GM15510 (cell line): ENCODE data around the gene ZNF786.

Experiments
- POLR2A ChIP-seq: IDR thresholded peaks from 3 replicates; pipeline ENCODE4 v1.6.1; 2011; ENCODE audit warnings: borderline replicate concordance; ENCODE audit not compliant: insufficient read length; ENCODE audit errors: extremely low read depth

Gene ZNF786, protein sequence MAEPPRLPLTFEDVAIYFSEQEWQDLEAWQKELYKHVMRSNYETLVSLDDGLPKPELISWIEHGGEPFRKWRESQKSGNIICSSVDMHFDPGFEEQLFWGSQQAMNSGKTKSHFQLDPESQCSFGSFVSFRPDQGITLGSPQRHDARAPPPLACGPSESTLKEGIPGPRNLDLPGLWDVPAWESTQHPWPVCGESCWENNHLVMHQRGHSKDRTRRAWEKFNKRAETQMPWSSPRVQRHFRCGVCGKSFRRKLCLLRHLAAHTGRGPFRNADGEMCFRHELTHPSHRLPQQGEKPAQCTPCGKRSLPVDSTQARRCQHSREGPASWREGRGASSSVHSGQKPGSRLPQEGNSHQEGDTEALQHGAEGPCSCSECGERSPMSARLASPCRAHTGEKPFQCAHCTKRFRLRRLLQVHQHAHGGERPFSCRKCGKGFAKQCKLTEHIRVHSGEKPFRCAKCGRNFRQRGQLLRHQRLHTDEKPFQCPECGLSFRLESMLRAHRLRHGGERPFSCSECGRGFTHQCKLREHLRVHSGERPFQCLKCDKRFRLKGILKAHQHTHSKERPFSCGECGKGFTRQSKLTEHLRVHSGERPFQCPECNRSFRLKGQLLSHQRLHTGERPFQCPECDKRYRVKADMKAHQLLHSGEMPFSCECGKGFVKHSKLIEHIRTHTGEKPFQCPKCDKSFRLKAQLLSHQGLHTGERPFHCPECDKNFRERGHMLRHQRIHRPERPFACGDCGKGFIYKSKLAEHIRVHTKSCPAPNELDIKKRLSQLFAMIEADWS

DNA sequence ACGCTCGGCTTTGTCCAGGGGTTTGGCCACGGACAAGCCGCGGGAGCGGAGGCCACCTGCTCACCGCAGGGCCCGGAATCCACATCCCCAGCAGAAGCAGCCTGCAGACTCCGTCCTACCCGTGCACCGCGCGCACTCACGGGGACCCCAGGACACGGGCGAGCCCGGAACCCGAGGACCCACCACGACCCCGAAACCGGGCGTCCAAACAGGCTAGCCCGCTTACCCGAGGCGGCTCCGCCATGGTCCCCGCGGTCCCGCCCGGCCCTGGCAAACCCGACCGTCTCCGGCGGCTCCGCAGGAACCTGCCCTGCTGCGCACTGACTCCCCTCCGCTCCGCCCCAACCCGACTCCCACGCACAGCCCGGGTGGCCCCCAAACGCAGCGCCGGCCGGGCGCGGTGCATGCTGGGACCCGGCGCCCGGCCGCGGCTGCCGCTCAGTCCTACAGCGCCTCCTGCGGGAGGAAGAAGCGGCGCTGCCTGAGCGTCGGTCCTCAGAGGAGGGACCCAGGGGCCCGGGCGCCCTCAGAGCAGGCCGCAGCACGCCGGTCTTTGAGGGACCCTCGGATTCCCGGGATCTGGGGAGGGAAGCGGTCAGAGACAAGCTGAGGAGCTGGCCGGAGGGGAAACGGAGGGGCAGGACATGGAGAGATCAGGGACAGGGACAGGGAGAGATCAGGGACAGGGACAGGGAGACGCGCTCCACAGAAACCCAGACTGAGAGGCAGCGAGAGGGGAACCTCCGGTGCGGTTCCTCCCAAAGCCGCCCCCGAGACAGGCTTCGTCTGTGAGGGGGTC is at the start of gene ZNF786:
Gene ZNF786, minus strand, starts transcription at position 322 of the 799 bp plus-strand sequence. Its CDS starts 78 bp downstream, at position 244.
- TF ChIP-seq POLR2A, result peak; percentile 97

DNA sequence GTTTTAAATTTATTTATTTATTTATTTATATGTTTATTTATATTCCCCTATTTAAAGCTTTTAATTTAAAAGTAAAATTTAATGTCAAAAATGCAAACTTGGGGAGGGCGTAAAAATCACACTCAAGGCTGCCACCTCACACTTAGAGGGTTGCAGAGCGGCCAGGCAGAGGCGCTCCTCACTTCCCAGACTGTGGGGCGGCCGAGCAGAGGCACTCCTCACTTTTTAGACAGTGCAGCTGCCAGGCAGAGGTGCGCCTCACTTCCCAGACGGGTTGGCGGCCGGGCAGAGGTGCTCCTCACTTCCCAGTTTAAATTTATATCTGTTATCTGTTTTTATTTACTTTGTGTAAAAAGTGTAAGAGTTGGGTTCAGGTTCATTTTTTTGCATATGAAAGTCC is 45.6 kb upstream of the ZNF786 start:
- TF ChIP-seq POLR2A, result no peak

DNA sequence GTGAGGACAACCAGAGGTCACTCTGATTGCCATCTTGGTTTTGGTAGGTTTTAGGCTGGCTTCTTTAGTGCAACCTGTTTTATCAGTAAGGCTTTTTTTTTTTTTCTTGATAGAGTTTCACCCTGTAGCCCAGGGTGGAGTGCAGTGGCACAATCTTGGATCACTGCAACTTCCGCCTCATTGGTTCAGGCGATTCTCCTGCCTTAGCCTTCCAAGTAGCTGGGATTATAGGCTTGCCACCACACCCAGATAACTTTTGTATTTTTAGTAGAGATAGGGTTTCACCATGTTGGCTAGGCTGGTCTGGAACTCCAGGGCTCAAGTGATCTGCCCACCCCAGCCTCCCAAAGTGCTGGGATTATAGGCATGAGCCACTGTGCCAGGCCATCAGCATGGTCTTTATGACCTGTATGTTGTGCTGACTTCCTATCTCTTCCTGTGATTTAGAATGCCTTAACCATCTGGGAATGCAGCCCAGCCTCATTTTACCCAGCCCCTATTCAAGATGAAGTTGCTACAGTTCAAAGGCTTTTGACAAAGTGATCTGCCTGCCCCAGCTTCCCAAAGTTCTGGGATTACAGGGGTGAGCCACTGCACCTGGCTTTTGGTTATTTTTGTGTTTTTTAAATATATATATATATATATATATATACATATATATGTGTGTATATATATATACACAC is 42.7 kb upstream of the ZNF786 start:
- TF ChIP-seq POLR2A, result no peak

DNA sequence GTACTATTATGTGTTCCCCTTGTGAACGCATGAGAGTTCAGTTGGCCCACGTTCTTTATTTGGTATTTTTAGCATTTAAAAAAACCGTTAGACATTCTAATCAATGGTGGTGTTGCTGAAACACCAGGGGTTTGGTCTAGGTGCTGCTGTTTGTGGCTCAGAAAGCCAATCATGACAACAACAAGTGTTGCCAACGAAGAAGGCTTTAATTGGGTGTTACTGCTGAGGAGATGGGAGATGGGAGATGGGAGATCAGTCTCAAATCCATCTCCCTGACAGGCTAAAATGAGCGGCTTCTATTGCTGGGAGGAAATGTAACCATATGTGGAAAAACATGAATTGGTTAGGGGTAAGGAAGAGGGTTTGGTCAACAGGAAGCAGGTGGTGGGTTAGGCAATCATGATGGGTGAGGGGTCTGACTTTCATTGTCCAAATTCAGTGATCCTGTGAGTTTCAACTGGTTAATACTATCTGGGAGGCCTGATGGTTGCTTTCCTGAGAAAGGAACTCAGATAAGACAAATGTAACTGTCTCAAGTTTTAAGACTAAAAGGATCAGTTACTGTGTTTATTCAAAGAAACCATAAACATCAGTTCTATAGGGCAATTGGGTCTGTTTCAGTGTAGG is 40.2 kb upstream of the ZNF786 start:
- TF ChIP-seq POLR2A, result no peak

DNA sequence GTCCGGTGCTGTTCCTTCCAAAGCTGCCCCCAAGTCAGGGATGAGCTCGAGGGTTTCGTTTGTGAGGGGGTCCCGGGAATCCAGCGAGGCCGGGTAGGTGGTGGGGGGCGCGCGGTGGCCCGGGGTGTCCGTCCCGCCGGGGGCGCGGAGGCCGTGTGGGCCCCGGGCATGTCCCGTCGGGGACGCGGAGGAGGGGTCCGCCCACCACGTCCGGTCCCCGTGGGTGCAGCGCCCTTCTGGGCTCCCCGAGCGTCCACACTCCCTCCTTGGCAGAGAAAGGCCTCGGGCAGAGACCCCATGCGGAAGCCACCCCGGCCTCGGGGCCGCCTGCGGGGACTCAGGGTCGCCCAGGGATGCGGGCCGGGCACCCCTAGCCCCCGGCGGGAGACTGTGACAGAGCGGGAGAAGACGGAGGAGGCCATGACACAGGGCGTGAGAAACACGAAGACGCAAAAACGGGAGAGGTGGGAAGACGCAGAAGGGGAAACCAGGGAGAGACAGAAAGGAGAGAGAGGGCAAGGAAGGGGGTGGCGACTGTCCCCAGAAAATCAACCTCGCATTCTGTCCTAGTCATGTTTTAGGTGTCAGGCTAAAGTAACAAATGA is 36.2 kb upstream of the ZNF786 start:
- peak; percentile 9 for TF ChIP-seq POLR2A

DNA sequence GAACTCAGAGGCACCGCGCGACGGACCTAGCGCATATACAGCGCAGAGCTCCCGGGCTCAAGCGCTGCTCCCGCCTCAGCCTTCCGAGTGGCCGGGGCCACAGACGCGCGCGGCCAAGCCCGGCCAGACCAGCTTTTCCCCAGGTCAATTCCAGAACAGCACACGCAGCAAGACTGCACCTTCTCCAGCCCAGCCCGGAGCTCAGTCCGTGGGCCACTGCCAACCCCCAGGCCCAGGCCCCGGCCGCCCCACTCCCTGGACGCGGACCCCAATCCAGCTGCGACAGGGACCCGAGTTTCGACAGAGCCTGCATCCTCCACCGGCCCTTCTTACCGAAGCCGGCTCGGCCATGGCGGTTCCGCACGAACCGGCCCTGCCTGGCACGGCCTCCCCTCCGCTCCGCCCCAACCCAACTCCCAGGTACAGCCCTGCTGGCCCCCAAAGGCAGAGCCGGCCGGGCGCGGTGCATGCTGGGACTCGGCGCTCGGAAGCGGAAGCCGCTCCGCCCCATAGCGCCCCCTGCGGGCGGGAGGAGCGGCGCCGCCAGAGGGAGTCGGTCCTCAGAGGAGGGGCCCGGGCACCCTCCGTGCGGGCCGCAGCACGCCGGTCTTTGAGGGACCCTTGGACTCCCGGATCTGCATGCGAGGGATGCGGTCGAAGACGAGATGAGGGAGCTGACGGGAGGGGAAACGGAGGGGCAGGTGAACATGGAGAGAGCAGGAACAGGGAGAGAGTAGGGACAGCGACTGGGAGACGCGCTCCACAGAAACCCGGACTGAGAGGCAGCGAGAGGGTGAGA is 35.5 kb upstream of the ZNF786 start, which contains the start of gene ZNF425:
Gene ZNF425, minus strand, starts transcription at position 462 of the 799 bp plus-strand sequence. Its CDS starts 111 bp downstream, at position 351.
- TF ChIP-seq POLR2A, result peak; percentile 97

DNA sequence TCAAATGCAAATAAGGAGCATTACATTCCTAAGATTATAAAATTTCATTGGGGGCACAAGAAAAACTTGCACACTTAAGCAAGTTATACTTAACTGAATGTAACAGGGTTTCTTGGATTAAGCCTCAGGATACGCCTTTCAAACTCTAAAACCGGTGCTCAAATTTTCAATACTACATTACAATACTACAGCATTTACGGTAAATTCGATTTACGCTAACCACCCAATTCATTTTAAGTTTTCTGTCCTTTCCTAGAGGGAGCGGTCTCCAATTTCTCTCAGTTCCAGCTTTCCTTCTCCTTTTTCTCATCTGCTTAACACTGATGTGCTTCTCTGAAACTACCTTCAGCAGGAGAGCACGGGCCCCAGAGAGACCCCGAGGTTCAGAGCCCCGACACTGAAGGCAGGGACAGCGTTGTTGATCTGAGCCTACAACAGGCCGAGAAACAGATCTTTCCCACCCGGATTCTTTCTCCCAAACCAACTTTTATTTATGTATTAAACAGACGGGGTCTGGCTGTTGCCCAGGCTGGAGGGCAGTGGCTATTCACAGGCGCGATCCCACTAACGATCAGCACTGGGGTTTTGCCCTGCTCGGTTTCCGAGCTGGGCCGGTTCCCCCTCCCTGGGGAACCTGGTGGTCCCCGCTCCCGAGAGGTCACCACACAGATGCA is 34.8 kb upstream of the ZNF786 start:
- TF ChIP-seq POLR2A, result no peak

DNA sequence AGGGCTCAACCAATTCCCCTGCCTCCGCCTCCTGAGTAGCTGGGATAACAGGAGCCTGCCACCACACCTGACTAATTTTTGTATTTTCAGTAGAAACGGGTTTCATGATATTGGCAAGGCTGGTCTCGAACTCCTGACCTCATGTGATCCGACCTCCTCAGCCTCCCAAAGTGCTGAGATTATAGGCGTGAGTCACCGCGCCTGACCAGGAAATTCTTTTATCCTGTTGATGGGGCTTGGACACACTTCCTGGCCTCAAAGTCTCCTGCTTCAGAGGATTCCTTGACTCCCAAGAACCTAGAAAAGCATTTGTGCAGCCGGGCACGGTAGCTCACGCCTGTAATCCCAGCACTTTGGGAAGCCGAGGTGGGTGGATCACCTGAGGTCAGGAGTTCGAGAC is 19.5 kb upstream of the ZNF786 start:
- no peak for TF ChIP-seq POLR2A

DNA sequence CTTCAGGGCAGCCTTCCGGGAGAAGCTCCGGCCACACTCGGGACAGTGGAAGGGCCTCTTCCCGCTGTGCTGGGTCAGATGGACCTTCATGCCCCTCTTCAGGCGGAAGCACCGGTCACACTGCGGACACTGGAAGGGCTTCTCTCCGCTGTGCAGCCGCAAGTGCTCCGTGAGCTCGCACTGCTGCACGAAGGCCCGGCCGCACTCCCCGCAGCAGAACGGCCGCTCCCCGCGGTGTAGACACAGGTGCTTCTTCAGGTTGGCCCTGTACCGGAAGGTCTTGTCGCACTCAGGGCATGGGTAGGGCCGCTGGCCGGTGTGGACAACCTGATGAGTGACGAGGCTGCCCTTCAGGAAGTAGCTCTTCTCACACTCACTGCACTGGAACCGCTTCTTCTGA is 14.2 kb upstream of the ZNF786 start:
- no peak for TF ChIP-seq POLR2A

DNA sequence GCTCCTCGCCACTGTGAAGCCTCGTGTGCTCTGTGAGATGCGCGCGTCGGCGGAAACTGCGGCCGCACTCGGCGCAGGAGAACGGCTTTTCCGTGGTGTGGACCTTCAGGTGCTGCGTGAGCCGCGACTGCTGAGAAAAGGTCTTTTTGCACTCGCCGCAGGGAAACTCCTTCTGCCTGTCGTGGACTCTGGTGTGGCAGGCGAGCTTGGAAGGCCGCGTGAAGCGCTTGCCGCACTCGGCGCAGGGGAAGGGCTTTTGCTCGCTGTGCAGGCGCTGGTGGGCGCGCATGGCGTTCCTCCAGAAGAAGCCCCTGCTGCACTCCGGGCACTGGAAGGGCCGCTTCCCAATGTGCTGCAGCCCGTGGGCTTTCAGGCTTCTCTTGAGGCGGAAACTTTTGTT is 13.7 kb upstream of the ZNF786 start:
- TF ChIP-seq POLR2A, result no peak

DNA sequence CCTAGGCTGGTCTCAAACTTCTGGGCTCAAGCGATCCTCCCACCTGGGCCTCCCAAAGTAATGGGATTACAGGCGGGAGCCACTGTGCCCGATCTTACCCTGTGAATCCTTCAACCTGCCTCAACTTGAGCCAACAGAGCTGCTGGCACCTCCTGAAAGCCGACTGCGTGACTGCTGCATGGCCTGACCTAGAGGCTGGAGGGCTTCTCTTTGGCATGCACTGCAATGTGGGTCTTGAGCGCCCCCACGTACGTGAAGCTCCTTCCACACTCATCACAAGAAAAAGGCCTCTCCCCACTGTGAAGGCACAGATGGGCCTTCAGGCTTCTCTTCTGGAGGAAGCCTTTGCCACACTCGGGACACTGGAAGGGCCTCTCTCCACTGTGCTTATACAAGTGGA is 12.9 kb upstream of the ZNF786 start:
- no peak for TF ChIP-seq POLR2A

DNA sequence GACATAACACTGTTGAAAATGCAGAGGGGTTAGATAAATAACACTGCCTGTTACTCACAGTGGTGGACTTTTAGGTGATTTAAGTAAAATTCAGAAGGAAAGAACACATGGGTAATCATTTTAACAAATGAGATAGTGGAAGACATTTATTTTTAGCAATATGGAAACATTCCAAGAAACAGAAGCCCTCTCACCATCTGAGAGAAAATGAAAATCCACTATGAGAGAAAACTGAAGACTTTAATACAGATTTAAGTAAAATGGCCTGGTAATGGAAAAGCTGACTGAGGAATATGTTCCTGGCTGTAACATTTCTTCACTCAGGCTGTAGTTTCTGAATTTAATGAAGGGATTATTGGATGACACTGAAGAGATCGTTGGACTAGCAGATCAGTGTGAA is 12.1 kb upstream of the ZNF786 start:
- TF ChIP-seq POLR2A, result no peak
